CD4-positive, alpha-beta T cell treated with Interferon gamma for 1 hour (primary cell): ENCODE results near the gene SLC6A19.
"Not testable (repeated sequence)": the region's sequence is repeated elsewhere in the genome, so short reads cannot be mapped to it uniquely, and the experiment has no call there.

Experiments used
- DNase-seq: peaks from one replicate; pipeline ENCODE4 v3.0.0-alpha.2; 2020

The SLC6A19 gene

DNA sequence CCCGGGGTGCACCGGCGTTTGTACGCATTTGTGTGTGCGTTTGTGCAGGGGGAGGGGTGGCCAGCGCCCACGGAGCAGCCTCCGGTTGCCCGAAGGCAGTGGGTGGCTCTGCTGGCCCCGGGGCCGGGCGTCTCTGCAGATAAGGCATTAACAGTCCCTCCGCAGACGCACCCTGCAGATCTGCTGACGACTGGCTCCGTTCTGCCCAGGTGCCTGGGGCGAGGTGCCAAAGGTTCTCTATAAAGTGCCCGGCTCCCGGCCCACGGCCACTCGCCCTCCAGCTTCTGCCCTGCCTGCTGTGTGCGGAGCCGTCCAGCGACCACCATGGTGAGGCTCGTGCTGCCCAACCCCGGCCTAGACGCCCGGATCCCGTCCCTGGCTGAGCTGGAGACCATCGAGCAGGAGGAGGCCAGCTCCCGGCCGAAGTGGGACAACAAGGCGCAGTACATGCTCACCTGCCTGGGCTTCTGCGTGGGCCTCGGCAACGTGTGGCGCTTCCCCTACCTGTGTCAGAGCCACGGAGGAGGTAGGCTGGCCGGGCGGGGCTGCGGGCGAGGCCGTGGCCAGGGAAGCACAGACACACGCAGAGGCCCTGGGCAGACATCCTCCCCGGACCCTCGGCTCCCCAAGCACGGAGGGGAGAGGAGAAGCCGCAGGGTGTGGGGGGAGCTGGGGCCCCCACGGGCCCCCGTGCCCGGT, at the start of gene SLC6A19:
SLC6A19 (plus strand) TSS at position 269 of the 699 bp plus-strand sequence; CDS start at position 325, 56 bp downstream.
- no peak for DNase-seq

DNA sequence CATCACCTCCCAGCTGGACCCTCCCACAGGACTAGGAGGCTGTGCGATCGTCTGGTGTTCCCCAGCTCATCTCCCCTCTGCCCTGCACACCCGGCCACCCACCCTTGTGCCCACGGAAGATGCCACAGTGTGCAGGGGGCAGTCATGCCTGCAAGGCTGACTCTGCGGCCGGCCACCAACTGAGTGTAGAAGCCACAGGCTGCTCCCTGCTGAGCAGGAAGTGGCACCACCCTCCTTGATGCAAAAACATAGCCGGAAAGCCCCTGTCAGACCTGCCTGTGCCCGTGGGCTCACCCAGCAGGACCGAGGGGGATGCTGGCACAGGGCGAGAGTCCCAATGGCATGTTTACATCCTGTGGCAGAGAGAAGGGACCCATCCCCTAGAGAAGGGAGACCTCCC, 49.2 kb upstream of the SLC6A19 start:
- peak; percentile 50 for DNase-seq

DNA sequence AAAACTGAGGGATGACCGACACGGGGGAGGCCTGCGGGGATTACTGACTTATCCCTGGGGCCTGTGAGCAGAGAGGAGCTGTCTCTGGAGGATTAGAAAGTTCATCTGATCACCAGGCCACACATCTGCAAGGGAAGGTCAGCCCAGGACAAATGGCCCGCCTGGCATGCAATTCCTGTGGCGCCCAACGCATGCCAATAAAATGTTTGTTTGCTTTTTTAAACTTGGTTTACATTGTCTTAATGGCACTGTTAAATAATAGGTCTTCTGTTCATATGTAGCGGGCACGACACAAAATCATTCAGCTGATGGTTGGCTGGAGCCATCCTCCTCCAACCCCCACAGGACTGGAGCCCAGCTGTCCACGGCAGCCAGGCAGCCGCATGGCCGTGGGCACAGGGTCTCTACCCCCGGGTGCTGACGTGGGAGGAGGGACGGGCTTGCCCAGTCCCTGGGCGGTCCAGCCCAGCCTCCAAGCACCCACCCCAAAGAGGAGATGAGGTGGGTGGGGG, 48.6 kb upstream of the SLC6A19 start:
- no peak for DNase-seq

DNA sequence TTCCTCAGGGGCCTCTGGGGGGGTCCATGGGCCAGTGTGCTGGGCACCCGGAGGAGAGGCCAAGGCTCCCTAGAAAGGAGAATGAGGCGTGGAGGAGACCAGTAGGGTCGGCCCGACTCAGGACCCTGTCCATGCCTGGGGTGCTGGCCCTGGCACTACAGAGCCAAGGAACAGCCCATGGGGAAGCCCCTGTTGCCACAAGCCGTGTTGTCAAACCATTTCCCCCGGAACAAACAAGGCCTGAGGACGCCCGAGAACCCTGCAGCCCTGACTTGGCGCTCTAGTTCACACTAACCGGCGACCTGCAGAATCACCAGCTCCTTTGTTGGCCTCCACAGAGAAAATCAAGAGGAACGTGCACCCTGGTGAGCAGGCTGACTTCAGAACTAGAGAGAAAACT, 48.0 kb upstream of the SLC6A19 start:
- DNase-seq, result no peak

DNA sequence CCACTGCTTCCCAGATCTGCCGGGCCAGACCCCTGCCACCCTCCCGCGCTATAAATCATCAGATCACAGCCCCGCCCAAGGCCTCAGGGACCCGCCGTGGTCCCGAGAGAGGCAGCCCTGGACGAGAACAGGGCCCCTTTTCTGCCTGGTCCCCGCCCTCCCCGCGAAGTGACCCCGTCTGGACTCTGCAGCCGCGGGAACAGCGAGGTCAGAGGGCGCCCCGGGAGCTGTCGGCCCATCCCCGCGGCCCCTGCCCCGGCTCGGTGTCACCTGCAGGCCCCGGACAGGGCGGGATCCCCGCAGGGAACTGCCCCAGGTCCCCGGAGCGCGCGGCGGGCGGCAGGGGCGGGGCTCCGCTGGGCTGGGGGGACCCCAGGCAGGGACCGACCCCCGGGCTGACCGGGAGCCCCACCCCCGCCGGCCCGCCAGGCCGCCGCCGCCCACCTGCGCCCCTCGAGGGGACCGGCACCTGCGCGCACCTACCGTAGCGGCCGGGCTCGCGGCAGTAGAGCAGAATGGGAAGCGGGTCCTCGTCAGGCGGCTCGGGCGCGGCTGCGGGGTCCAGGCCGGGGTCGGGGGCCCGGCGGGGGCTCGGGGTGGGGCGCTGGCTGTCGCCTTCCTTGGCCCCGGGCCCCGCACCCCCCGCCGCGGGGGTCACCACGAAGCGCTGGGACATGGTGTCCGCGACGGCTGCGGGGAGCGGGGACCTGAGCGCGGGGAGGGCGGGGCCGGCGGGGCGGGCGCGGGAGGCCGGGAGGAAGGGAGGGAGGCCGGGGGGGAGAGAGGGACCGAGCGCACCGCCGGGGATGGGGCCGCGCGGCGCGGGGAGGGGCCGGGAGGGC, 46.0 kb upstream of the SLC6A19 start:
- DNase-seq, result no peak

DNA sequence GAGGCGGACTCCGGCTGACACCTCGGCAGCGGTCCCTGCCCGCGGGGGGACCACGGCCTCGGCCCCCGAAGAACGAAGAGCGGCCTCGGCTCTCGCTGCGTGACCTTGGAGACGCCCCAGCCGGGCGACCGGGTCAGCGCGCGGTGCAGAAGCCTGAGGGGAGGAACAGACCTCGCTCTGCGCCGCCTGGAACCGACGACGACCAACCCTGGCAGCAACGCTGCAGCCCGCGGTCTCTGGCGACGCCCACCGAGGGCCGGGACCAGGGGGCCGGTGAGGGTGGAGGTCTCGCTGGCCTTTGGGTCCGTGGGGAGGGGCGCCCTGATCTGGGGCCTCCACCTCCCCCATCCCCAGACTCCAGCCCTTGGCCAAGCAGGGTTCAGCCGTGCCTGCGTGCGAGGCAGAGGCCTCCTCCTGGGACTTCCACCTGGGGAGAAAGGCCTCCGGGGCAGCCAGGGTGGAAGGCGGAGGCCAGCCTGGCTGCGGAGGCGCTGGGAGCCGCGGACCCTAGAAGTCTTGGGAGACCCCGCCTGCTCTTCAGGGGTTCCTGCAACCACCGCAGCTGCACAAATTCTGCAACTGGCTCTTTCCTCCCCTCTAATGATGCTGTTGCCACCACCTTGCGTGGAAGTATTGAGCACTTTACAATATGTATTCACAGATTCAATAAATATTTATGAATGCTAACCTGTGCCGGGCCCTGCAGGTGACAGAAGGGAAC, 45.2 kb upstream of the SLC6A19 start:
- no peak for DNase-seq

DNA sequence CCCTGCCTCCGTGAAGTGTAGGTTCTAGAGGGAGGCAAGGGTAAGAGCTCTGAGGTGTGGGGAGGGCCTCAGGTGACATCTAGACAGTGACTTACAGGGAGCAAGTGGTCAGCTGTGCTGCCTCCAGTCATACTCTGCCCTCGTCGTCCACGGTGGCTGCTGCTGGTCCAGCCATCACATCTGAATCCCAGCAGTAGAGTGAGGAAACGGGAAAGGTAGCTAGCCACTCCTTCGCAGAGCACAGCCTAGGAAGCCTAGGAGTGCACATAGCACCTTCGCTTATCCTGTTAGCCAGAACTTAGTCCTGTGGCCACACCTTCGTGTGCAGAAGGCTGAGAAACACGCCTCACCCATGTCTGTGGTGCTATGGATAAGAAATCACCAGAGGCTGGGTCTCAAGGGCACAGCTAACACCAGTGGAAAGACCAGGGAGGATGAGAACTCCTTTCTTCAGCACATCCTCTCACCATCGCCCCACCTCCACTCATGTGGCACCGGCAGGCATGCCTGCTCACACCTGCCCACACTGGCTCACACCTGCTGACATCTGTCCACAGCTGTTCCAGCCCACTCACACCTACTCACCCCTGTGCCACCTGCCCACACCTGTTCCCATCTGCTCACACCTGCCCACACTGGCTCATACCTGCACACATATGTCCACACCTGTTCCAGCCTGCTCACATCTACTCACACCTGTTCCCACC, 44.5 kb upstream of the SLC6A19 start:
- no peak for DNase-seq

DNA sequence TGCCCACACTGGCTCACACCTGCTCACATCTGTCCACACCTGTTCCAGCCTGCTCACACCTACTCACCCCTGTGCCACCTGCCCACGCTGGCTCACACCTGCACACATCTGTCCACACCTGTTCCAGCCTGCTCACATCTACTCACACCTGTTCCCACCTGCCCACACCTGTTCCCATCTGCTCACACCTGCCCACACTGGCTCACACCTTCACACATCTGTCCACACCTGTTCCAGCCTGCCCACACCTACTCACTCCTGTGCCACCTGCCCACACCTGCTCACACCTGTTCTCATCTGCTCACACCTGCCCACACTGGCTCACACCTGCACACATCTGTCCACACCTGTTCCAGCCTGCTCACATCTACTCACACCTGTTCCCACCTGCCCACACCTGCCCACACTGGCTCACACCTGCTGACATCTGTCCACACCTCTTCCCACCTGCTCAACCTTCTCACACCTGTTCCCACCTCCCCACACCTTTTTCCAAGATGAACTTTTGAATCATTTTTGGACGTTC, 43.9 kb upstream of the SLC6A19 start:
- not testable (repeated sequence) for DNase-seq

DNA sequence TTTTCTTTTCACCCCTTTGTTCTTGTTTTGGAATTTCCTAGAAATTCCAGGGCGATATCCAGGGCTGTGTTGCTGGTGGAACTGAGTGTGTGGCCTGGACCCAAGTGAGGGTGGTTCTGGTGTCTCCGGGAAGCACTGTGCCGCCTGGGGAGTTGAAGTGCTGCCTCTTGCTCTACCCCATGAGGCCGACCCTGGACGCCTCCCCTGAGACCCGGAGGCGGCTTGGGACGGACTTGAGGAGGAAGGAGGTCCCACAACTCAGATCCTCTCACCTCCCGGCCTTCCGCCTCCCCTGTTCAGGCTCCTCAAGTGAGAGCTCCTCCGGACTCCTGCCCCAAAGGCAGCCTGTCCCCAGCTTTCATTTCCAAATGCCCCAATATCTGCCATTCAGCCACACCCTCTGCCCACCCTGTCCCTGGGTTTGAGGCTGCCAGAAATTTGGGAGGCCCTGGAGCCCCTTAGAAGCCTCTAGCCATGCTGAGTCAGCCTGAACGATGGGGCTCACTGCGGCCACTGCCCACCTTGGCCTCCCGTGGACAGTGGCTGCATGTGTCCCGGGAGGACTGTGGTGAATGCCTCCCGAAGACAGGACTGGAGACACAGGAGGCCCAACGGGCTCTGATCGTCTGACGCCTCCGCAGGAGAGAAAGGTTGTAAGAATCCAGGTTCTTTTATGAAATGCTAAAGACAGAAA, 42.6 kb upstream of the SLC6A19 start:
- no peak for DNase-seq

DNA sequence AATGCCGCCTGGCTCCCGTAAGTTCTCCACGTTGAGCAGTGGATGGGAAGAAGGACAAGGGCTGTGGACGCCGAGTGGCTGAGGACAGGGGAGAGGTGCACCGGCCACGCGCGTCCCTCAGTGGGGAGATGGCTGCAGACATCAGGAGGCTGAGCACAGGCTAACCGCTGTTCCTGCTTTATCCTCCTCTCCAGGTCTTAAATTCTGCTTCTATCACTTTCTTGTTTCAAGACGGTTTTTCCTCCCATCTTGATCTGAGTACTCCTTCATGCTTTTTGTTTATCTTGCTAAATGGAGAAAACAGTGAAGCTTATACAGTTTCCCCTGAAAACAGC, 42.1 kb upstream of the SLC6A19 start:
- no peak for DNase-seq

DNA sequence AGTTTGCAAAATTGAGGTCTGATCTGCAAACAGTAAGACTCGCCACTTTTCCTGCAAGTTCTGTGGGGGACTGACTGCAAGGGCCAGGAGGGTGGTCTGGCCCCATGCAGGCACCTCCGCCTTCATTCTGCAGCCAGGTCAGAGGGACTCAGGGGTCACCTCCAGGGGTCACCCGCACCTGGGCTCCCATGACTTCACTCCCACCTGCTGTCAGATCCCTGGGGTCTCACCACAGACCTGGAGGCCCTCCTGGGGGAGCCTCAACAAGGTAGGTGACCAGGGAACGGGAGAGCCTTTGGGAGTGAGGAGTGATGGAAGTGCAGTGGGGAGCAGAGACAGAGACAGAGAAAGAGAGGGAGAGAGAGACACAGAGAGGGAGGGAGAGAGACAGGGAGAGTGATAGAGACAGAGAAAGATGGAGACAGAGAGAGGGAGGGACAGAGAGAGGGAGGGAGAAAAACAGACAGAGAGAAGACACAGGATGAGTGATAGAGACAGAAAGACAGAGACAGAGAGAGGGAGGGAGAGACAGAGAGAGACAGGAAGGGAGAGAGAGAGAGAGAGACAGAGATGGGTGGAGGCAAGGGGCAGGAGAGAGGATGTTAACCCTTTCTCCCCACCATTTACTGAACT, 41.5 kb upstream of the SLC6A19 start:
- no peak for DNase-seq

DNA sequence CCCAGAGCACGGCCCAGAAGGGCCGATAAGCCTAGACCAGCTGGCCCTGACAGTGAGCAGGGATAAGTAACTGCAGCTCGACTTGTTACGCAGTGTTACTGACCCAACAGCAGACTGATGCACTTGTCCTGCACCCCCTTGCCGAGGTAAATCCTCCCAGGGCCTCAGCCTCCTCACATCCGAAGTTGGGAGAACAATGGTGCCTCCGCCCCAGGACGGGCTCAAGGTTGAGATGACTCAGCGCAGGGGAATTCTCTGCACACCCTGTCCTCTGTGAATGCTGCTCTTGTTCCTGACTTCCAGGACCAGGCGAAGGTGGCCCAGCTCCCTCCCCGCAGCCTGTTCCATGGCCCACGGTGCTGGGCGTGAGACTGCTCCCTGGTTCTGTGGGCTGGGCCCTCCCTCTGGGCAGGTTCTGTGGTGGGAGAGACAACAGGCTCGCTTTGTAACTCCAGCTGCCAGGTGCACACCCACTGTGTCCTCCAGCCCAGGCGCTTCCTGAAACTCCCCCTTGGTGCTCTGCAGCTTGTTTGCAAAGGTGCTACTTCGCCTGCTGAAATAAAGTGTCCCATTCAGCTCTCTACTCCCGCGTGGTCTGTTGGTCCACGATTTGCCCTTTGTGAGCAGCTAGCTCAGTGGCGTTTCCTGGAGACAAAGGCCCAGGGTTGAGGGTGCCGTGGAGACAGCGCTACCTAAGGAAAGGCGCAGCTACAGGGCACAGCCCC, 40.1 kb upstream of the SLC6A19 start:
- DNase-seq, result no peak

DNA sequence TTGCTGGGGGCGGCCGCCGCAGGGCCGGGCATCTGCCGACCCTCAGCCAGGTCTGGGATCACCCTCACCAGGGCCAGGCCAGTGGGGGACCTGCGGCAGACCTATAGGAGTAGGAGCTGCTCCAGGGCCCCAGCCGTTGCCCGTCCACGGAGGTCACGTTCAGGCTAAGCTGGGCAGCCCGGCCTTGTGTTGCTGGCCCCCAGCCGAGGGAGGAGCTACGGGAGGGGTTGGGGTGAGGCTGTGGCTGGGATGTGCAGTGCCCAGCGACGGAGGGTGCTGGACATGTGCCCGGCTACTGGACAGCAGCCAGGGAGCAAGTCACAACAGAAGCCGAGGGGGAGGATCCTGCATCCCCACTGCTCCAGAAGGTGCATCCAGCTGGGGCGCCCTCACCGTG, 39.6 kb upstream of the SLC6A19 start:
- DNase-seq, result no peak

DNA sequence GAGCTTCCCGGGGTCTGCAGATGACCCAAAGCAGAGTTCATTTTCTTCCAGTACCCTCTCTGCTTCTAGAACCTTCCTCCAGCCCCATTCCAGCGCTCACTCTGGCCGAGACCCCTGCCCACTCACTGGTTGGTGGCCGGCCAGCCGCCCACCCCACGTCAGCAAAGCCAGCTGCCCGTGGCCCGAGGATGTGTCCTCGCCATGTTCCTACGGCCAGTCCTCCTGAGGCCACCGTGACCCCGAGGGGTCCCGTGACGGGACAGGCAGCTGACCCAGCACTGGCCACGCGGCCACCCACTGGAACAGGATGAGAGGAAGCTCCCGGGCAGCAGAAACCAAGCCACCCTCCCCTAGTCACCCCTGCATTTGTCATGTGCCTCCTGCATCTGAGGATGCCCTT, 39.1 kb upstream of the SLC6A19 start:
- DNase-seq, result no peak

DNA sequence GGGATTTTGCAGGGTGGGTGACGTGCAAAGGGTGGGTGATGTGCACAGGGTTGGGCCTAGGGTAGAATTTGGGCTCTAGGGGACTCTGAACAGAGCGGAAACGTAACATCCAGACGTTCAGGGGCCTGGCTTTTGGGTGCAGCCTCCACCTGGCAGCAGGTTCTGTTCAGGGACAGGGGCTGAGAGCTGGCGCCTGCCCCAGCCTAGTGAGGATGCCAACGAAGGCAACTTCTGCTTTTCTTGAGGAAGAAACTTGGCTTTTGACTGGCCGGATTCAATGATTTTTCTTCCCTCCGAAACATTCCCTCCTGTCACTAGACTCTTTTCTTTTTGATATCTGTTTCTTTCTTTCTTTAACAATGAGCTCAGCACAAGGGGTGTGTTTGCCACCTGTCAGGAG, 38.6 kb upstream of the SLC6A19 start:
- DNase-seq, result no peak

DNA sequence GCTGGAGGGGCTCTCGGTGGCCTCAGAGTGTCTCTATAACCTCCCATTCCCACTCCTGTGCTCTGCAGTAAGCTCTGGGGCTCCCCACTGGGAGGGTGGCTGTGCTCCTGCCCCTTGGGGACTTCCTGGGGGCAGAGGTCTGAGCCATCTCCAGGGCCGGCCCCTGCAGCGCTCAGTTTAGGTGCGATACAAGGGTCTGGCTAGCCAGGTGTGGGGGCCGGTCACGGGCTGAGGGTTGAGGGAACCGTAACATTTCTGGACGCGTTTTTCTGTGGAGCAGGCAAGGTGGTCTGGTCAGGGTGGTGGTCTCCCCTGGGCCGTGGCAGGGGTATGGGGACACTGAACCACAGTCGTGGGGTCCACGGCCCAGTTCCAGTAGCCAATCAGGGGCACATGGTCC, 38.0 kb upstream of the SLC6A19 start:
- DNase-seq, result no peak

DNA sequence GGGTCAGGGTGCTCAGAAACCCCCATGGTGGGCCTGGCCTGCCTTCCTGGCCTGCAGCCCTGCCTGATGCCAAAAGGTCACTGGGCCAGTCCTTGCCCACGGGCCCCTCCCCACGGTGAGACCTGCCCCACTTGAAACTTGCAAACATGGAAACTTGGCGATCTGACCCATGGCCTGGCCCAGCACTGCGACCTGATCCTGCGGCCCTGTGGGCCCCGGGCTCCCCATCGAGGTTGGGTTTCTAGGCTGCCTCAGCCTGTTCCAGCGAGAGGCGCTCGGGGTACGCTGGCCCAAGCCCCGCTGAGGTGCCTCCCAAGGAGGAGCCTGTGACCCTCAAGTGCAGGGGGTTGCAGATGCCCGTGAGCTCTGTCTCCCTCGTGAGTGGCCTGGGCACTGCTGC, 37.5 kb upstream of the SLC6A19 start:
- no peak for DNase-seq

DNA sequence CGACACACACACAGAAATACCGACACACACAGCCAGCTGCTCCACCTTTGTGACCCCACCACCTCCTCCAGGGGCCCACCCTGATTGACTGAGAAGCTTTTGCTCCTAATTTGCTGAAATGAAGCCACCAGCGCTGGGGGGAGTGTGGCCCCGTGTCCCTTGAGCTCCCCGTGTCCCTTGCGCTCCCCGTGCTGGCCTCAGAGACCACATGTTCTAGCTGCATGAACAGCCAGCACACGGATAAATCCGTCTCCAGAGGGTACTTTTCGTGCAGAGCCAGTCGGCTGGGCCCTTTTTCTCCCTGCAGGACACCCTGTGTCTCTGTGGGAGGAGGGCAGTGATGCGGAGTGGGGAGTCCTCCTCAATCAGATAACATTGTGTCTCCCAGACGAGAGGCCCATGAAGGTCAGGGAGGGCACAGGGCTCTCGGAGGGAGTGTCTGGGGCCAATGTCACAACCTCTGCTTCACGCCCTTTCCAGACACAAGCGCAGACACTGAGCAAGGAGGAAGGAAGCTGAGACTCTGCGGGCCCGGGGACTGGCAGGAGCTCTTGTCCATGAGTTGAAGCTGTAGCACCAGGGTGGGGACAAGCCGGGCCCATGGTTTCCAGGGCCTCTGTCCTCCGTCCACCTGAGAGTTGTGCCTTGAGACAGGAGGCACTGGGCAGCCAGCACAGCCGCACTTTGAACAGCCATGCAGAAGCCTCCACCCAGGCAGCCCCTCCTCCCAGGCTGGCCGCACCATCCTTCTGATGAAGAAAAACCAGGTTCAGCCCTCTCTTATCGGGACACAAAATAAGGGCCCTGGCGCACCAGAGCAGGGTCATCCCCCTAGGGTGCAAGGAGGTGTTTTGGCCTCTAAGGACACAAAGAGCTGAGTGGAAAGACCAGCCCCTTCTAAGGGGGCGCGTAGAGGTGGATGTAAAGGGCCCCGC, 36.4 kb upstream of the SLC6A19 start:
- no peak for DNase-seq

DNA sequence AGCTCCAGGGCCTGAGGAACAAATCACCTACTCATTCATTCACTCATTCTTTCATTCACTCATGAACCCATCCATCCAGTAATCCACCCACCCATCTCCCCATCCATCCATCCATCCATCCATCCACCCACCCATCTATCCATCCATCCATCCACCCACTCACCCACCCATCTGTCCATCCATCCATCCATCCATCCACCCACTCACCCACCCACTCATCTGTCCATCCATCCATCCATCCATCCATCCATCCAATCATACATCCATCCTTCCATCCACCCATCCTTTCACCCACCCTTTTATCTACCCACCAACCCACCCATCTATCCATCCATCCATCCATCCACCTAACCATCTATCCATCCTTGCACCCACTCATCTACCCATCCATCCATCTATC, 35.5 kb upstream of the SLC6A19 start:
- DNase-seq, result no peak

DNA sequence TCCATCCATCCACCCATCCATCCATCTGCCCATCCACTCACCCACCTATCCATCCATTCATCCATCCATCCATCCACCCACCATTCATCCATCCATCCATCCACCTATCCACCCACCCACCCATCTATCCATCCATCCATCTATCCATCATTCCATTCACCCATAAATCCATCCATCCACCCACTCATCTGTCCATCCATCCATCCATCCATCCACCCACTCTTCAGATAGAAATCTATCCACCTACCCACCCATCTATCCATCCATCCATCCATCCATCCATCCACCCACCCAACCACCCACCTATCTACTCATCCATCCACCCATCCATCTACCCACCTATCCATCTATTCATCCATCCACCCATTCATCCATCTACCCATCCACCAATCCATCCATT, 35.0 kb upstream of the SLC6A19 start:
- no peak for DNase-seq
